IMR-90 (cell line): ENCODE results near the gene ADCYAP1R1. TPM values are rescaled to one million over a fixed set of nuclear protein-coding genes. Genes with fewer than 3 reads are reported as not detected.
A peak's percentile ranks its signal among the peaks of the same experiment; 100 is the strongest.

Experiments
- ATAC-seq: fragments of 200-7000 bp; cut with Tn5 transposase; 2 replicates; pipeline ENCODE4 v1.9.1; 2020; ENCODE audit warnings: low read depth, mild to moderate bottlenecking, moderate library complexity
- BruUV-seq: library from RNA; stranded (reverse); fragments of 400-500 nt; replicated peaks from 2 replicates; lab custom pipeline; 2021; lab: Mats Ljungman, UMichigan
- CTCF ChIA-PET: fragments of 300-600 bp; formaldehyde crosslinking; extraction: SDS; loops from one replicate; lab custom pipeline; 2021; ENCODE audit warnings: antibody characterized with exemption; lab: Yijun Ruan, JAX
- POLR2A ChIA-PET: fragments of 300-600 bp; sonication (Branson Sonifier 250); formaldehyde crosslinking; loops from one replicate; lab custom pipeline; 2022; ENCODE audit warnings: antibody characterized with exemption; ENCODE audit not compliant: unreplicated experiment; lab: Charles Lee
- DNase-seq: peaks from one replicate; pipeline ENCODE4 v3.0.0; 2013
- H2AFZ ChIP-seq: replicated peaks from 2 replicates; pipeline ENCODE3; 2013; ENCODE audit warnings: low read length, mild to moderate bottlenecking; ENCODE audit not compliant: poor library complexity
- H2AK5ac ChIP-seq: 2 replicates; pipeline ENCODE4 v1.6.1; 2013; ENCODE audit warnings: low read depth, low read length, inconsistent platforms
- H2AK9ac ChIP-seq: replicated peaks from 2 replicates; pipeline ENCODE3; 2013; ENCODE audit warnings: mild to moderate bottlenecking, low read depth, low read length, moderate library complexity; ENCODE audit not compliant: poor library complexity
- H2BK120ac ChIP-seq: 2 replicates; pipeline ENCODE4 v1.6.1; 2013; ENCODE audit warnings: low read depth, low read length, inconsistent platforms
- H2BK15ac ChIP-seq: 3 replicates; pipeline ENCODE4 v1.6.1; 2013; ENCODE audit warnings: low read depth, low read length, inconsistent platforms
- H2BK20ac ChIP-seq: 2 replicates; pipeline ENCODE4 v1.6.1; 2013; ENCODE audit warnings: low read depth, mild to moderate bottlenecking, inconsistent platforms, low read length, moderate library complexity
- H2BK5ac ChIP-seq: 2 replicates; pipeline ENCODE4 v1.6.1; 2013; ENCODE audit warnings: mild to moderate bottlenecking, low read depth, low read length, inconsistent platforms; ENCODE audit not compliant: poor library complexity, severe bottlenecking
- H3K14ac ChIP-seq: replicated peaks from 2 replicates; pipeline ENCODE4 v1.6.1; 2013; ENCODE audit warnings: low read depth, low read length, inconsistent platforms
- H3K18ac ChIP-seq: 2 replicates; pipeline ENCODE4 v1.6.1; 2013; ENCODE audit warnings: low read depth, low read length, control low read depth
- H3K23ac ChIP-seq: 2 replicates; pipeline ENCODE4 v1.6.1; 2013; ENCODE audit warnings: low read depth, low read length, inconsistent platforms
- H3K27ac ChIP-seq: 2 replicates; pipeline ENCODE4 v1.5.1; 2013; ENCODE audit warnings: mild to moderate bottlenecking, control low read depth, low read length; ENCODE audit not compliant: insufficient read depth
- H3K27me3 ChIP-seq: 2 replicates; pipeline ENCODE4 v1.6.1; 2013; ENCODE audit warnings: low read length; ENCODE audit not compliant: control insufficient read depth, insufficient read depth
- H3K36me3 ChIP-seq: 2 replicates; pipeline ENCODE4 v1.6.1; 2013; ENCODE audit warnings: low read length, mixed read lengths; ENCODE audit not compliant: control insufficient read depth, insufficient read depth
- H3K4ac ChIP-seq: 2 replicates; pipeline ENCODE4 v1.6.1; 2013; ENCODE audit warnings: low read depth, low read length, inconsistent platforms
- H3K4me1 ChIP-seq: 2 replicates; pipeline ENCODE4 v1.6.1; 2013; ENCODE audit warnings: low read length, mixed read lengths; ENCODE audit not compliant: control insufficient read depth, insufficient read depth
- H3K4me2 ChIP-seq: 2 replicates; pipeline ENCODE4 v1.6.1; 2013; ENCODE audit warnings: low read depth, mild to moderate bottlenecking, control low read depth, low read length, moderate library complexity
- H3K4me3 ChIP-seq: 2 replicates; pipeline ENCODE4 v1.5.1; 2013; ENCODE audit warnings: low read depth, mild to moderate bottlenecking, control low read depth, low read length, moderate library complexity; ENCODE audit not compliant: insufficient read depth
- H3K56ac ChIP-seq: 2 replicates; pipeline ENCODE4 v1.6.1; 2013; ENCODE audit warnings: low read length, inconsistent platforms; ENCODE audit not compliant: insufficient read depth; ENCODE audit errors: extremely low read depth
- H3K79me1 ChIP-seq, 2 experiments: 2 replicates each; pipeline ENCODE4 v1.6.1; 2013; ENCODE audit warnings: low read length in 2 of 2, inconsistent platforms in 1 of 2, low read depth in 1 of 2
- H3K9ac ChIP-seq: 2 replicates; pipeline ENCODE4 v1.6.1; 2013; ENCODE audit warnings: low read depth, low read length, control low read depth
- H3K9me1 ChIP-seq: 2 replicates; pipeline ENCODE4 v1.6.1; 2013; ENCODE audit warnings: low read length, inconsistent platforms; ENCODE audit not compliant: insufficient read depth
- H3K9me3 ChIP-seq: 2 replicates; pipeline ENCODE4 v1.6.1; 2013; ENCODE audit warnings: low read length; ENCODE audit not compliant: control insufficient read depth, insufficient read depth
- H4K20me1 ChIP-seq: 2 replicates; pipeline ENCODE4 v1.6.1; 2013; ENCODE audit warnings: low read length, inconsistent platforms; ENCODE audit not compliant: insufficient read depth
- H4K5ac ChIP-seq: 2 replicates; pipeline ENCODE4 v1.6.1; 2013; ENCODE audit warnings: mild to moderate bottlenecking, low read depth, low read length, control low read depth
- H4K8ac ChIP-seq, 2 experiments: 2 replicates each; pipeline ENCODE4 v1.6.1; 2013; ENCODE audit warnings: low read depth in 2 of 2, low read length in 2 of 2, control low read depth in 1 of 2, inconsistent platforms in 1 of 2
- H4K91ac ChIP-seq: 2 replicates; pipeline ENCODE4 v1.6.1; 2013; ENCODE audit warnings: low read depth, low read length, inconsistent platforms; ENCODE audit not compliant: insufficient read depth
- CTCF ChIP-seq: conservative IDR thresholded peaks from 2 replicates; pipeline ENCODE4 v1.5.1; 2012; ENCODE audit warnings: mild to moderate bottlenecking, low read depth, low read length, improper control_type of control experiment
- ELK1 ChIP-seq: fragments of 150-350 bp; IDR thresholded peaks from 2 replicates; pipeline ENCODE4 v1.6.1; 2016; ENCODE audit warnings: low read depth, mild to moderate bottlenecking, low read length, moderate library complexity, borderline replicate concordance
- FOS ChIP-seq: fragments of 150-350 bp; IDR thresholded peaks from 2 replicates; pipeline ENCODE4 v1.6.1; 2016; ENCODE audit warnings: low read depth, low read length
- MXI1 ChIP-seq: IDR thresholded peaks from 2 replicates; pipeline ENCODE4 v1.6.1; 2012; ENCODE audit warnings: low read depth, mild to moderate bottlenecking, low read length, moderate library complexity, borderline replicate concordance
- POLR2A ChIP-seq: IDR thresholded peaks from 2 replicates; pipeline ENCODE4 v1.6.1; 2012; ENCODE audit warnings: mild to moderate bottlenecking, low read depth, low read length
- RAD21 ChIP-seq: IDR thresholded peaks from 2 replicates; pipeline ENCODE4 v1.6.1; 2012; ENCODE audit warnings: low read length, improper control_type of control experiment
- SMC3 ChIP-seq: fragments of 150-350 bp; IDR thresholded peaks from 2 replicates; pipeline ENCODE4 v1.6.1; 2016; ENCODE audit warnings: low read depth, mild to moderate bottlenecking, antibody characterized with exemption, low read length, moderate library complexity
- USF2 ChIP-seq: fragments of 150-350 bp; IDR thresholded peaks from 2 replicates; pipeline ENCODE4 v1.6.1; 2017; ENCODE audit warnings: mild to moderate bottlenecking, antibody characterized with exemption, low read length, low read depth
- WGBS, 2 experiments: methylation state at CpG; one replicate each; pipeline versions ENCODE4 v1.1.5 to v1.1.7; 2013; ENCODE audit warnings: missing lambda C conversion rate in 2 of 2; ENCODE audit not compliant: insufficient read length in 1 of 2; ENCODE audit errors: extremely low coverage in 2 of 2; 5-methylcytosine and 5-hydroxymethylcytosine counted together
- dilution Hi-C: fragments of 300-500 bp; cut with HindIII; formaldehyde crosslinking; loops from one replicate; pipeline ENCODE4 v1.14.3; 2018; ENCODE audit warnings: low sequenced_read_pairs; ENCODE audit not compliant: unreplicated experiment
- in situ Hi-C: fragments of 300-500 bp; cut with MboI; formaldehyde crosslinking; loops from 3 replicates; pipeline ENCODE4 v1.14.3; 2019; ENCODE audit warnings: low sequenced_read_pairs, inconsistent platforms, mixed read lengths
- intact Hi-C: fragments of 100-400 bp; cut with micrococcal nuclease; formaldehyde crosslinking; loops from 2 replicates; pipeline ENCODE4 v1.10.0; 2022
- polyA plus RNA-seq, 3 experiments: library from polyadenylated mRNA; depleted of rRNA; stranded (reverse); fragments of >200 nt; gene quantifications; 2 replicates each; pipeline ENCODE4 v1.2.3, GENCODE V29; 2012; ENCODE audit warnings: low replicate concordance in 1 of 3
- total RNA-seq: library from RNA; depleted of rRNA; stranded (reverse); fragments of >200 nt; gene quantifications from 2 replicates; pipeline ENCODE4 v1.2.3, GENCODE V29; 2012

Gene ADCYAP1R1
- total and polyA plus RNA-seq, 2 of the 4 experiments (the other 2 are of a cell fraction) = not detected

GRCh38 chr7:31126976-31127375 is 74.9 kb downstream of the ADCYAP1R1 start:
- Histone ChIP-seq H4K8ac (no peak overlapping the region), H2BK5ac (no peak overlapping the region), H3K27me3 (peaks cover 2% of the 10 kb centered on the region; the same call in 1 of the 2 replicates), H2AFZ (no peak overlapping the region), H3K4ac (no peak overlapping the region), H2AK5ac (no peak overlapping the region), H3K23ac (no peak overlapping the region), H3K4me2 (no peak overlapping the region), H4K5ac (no peak overlapping the region), H3K36me3 (no peaks in the 10 kb centered on the region), H2AK9ac (no peak overlapping the region), H3K56ac (no peak overlapping the region), H3K79me1 (no peaks in the 10 kb centered on the region), H4K91ac (no peak overlapping the region), H3K4me3 (no peak overlapping the region), H3K9me3 (no peaks in the 10 kb centered on the region), H3K14ac (no peak overlapping the region), H2BK120ac (no peak overlapping the region), H3K4me1 (no peaks in the 10 kb centered on the region; the same call in 1 of the 2 replicates), H3K9ac (no peak overlapping the region), H2BK20ac (no peak overlapping the region), H3K9me1 (no peaks in the 10 kb centered on the region), H4K20me1 (no peaks in the 10 kb centered on the region), H3K18ac (no peak overlapping the region), H2BK15ac (no peak overlapping the region), H3K27ac (no peak overlapping the region)
- intact Hi-C loops (no loop called here), dilution Hi-C loops (no loop called here), in situ Hi-C loops (no loop called here)
- TF ChIP-seq MXI1 = no peak
- no peak for TF ChIP-seq FOS
- peak; percentile 33 for TF ChIP-seq RAD21
- TF ChIP-seq ELK1 = no peak
- peak; percentile 33; the same call in 1 of the 2 replicates for TF ChIP-seq SMC3
- TF ChIP-seq POLR2A = no peak
- no peak for TF ChIP-seq USF2
- TF ChIP-seq CTCF = peak; percentile 37
- POLR2A ChIA-PET = no interaction called here
- no CpG with 5 or more reads among the region's 1 CpG for WGBS, 2 experiments
- DNase-seq (peak; percentile 18), ATAC-seq (peak; percentile 37; the same call in 1 of the 2 replicates)
- CTCF ChIA-PET = interaction anchor here (0.7 to 1.7 kb wide), 2 partner anchors 143 to 145 kb away, joined by 3 to 6 read pairs; no protein-coding TSS in a partner anchor
- no TSS peak for BruUV-seq
